Nephron (organoid): ENCODE measurements around the gene SNX2.

ENCODE experiments used
- H3K27ac Mint-ChIP-seq, 3 experiments: 2 replicates each; pipeline ENCODE4 v1.8.0; 2020; ENCODE audit warnings: mixed read lengths in 3 of 3, mild to moderate bottlenecking in 2 of 3, moderate library complexity in 1 of 3
- H3K27me3 Mint-ChIP-seq: 2 replicates; pipeline ENCODE4 v1.8.0; 2021; ENCODE audit warnings: low read depth, mild to moderate bottlenecking, moderate library complexity, mixed read lengths
- H3K36me3 Mint-ChIP-seq: 2 replicates; pipeline ENCODE4 v1.8.0; 2020; ENCODE audit warnings: low read depth, mixed read lengths
- H3K4me1 Mint-ChIP-seq: 2 replicates; pipeline ENCODE4 v1.8.0; 2020; ENCODE audit warnings: mixed read lengths
- H3K4me3 Mint-ChIP-seq, 3 experiments: 2 replicates each; pipeline ENCODE4 v1.8.0; 2020; ENCODE audit warnings: mild to moderate bottlenecking in 3 of 3, mixed read lengths in 3 of 3, moderate library complexity in 2 of 3
- H3K9me3 Mint-ChIP-seq: 2 replicates; pipeline ENCODE4 v1.8.0; 2020; ENCODE audit warnings: mixed read lengths
- CTCF ChIP-seq, 3 experiments: fragments of 200-600 bp; sonication (generic); IDR thresholded peaks; one replicate each; pipeline ENCODE4 v1.5.0; 2021; ENCODE audit warnings: antibody characterized with exemption in 3 of 3; ENCODE audit not compliant: unreplicated experiment in 3 of 3

Gene SNX2

GRCh38 chr5:122780296-122780695 lies 5.4 kb downstream of the SNX2 start:
- H3K36me3 Mint-ChIP-seq: peaks cover 57% of the 10 kb centered on the region
- H3K9me3 Mint-ChIP-seq: peaks cover 20% of the 10 kb centered on the region
- TF ChIP-seq CTCF (IDR thresholded peaks at IDR 0.05; ENCODE audit: unreplicated experiment in 3 of 3): no peak
- H3K27ac Mint-ChIP-seq: no peak overlapping the region
- H3K4me3 Mint-ChIP-seq: no peak overlapping the region
- peaks cover 23% of the 10 kb centered on the region for H3K4me1 Mint-ChIP-seq
- peaks cover 3% of the 10 kb centered on the region for H3K27me3 Mint-ChIP-seq

- Mint-ChIP-seq H3K4me1 (peaks cover 16% of the 10 kb centered on the region), H3K27me3 (peaks cover 3% of the 10 kb centered on the region), H3K27ac (no peak overlapping the region), H3K9me3 (peaks cover 24% of the 10 kb centered on the region), H3K4me3 (no peak overlapping the region), H3K36me3 (peaks cover 69% of the 10 kb centered on the region)
- no peak for TF ChIP-seq CTCF (IDR thresholded peaks at IDR 0.05; ENCODE audit: unreplicated experiment in 3 of 3)
Observed at GRCh38 chr5:122781465-122781864, 6.6 kb downstream of the SNX2 start.

GRCh38 chr5:122785294-122785693 lies 10.4 kb downstream of the SNX2 start:
- H3K4me3 Mint-ChIP-seq: no peak overlapping the region
- peaks cover 85% of the 10 kb centered on the region for H3K36me3 Mint-ChIP-seq
- no peaks in the 10 kb centered on the region for H3K4me1 Mint-ChIP-seq
- H3K27ac Mint-ChIP-seq: no peak overlapping the region
- H3K9me3 Mint-ChIP-seq: peaks cover 41% of the 10 kb centered on the region
- peaks cover 3% of the 10 kb centered on the region for H3K27me3 Mint-ChIP-seq
- TF ChIP-seq CTCF (IDR thresholded peaks at IDR 0.05; ENCODE audit: unreplicated experiment in 3 of 3): no peak

GRCh38 chr5:122788371-122788770 lies 13.5 kb downstream of the SNX2 start:
- no peak for TF ChIP-seq CTCF (IDR thresholded peaks at IDR 0.05; ENCODE audit: unreplicated experiment in 3 of 3)
- no peaks in the 10 kb centered on the region for H3K27me3 Mint-ChIP-seq
- H3K9me3 Mint-ChIP-seq: peaks cover 38% of the 10 kb centered on the region
- no peak overlapping the region for H3K4me3 Mint-ChIP-seq
- H3K36me3 Mint-ChIP-seq: peaks cover 85% of the 10 kb centered on the region
- H3K4me1 Mint-ChIP-seq: no peaks in the 10 kb centered on the region
- H3K27ac Mint-ChIP-seq: no peak overlapping the region

GRCh38 chr5:122788996-122789395 lies 14.1 kb downstream of the SNX2 start:
- H3K27ac Mint-ChIP-seq: no peak overlapping the region
- H3K4me3 Mint-ChIP-seq: no peak overlapping the region
- H3K9me3 Mint-ChIP-seq: peaks cover 35% of the 10 kb centered on the region
- TF ChIP-seq CTCF (IDR thresholded peaks at IDR 0.05; ENCODE audit: unreplicated experiment in 3 of 3): no peak
- peaks cover 78% of the 10 kb centered on the region for H3K36me3 Mint-ChIP-seq
- H3K4me1 Mint-ChIP-seq: no peaks in the 10 kb centered on the region
- no peaks in the 10 kb centered on the region for H3K27me3 Mint-ChIP-seq

- no peaks in the 10 kb centered on the region for H3K27me3 Mint-ChIP-seq
Observed at GRCh38 chr5:122789461-122790171, 14.7 kb downstream of the SNX2 start.

More at GRCh38 chr5:122789461-122790171, 14.7 kb downstream of the SNX2 start:
- Mint-ChIP-seq H3K4me3 (no peak overlapping the region), H3K4me1 (no peaks in the 10 kb centered on the region), H3K9me3 (peaks cover 33% of the 10 kb centered on the region), H3K36me3 (peaks cover 72% of the 10 kb centered on the region), H3K27ac (no peak overlapping the region)
- no peak for TF ChIP-seq CTCF (IDR thresholded peaks at IDR 0.05; ENCODE audit: unreplicated experiment in 3 of 3)
